IMR-90 (cell line): ENCODE results near the gene ZNF276. TPM values are rescaled to one million over a fixed set of nuclear protein-coding genes. Genes with fewer than 3 reads are reported as not detected.

Experiments
- ATAC-seq: fragments of 200-7000 bp; cut with Tn5 transposase; 2 replicates; pipeline ENCODE4 v1.9.1; 2020; ENCODE audit warnings: low read depth, mild to moderate bottlenecking, moderate library complexity
- BruUV-seq: library from RNA; stranded (reverse); fragments of 400-500 nt; replicated peaks from 2 replicates; lab custom pipeline; 2021; lab: Mats Ljungman, UMichigan
- CTCF ChIA-PET: fragments of 300-600 bp; formaldehyde crosslinking; extraction: SDS; loops from one replicate; lab custom pipeline; 2021; ENCODE audit warnings: antibody characterized with exemption; lab: Yijun Ruan, JAX
- POLR2A ChIA-PET: fragments of 300-600 bp; sonication (Branson Sonifier 250); formaldehyde crosslinking; loops from one replicate; lab custom pipeline; 2022; ENCODE audit warnings: antibody characterized with exemption; ENCODE audit not compliant: unreplicated experiment; lab: Charles Lee
- DNase-seq: peaks from one replicate; pipeline ENCODE4 v3.0.0; 2013
- H2AFZ ChIP-seq: replicated peaks from 2 replicates; pipeline ENCODE3; 2013; ENCODE audit warnings: low read length, mild to moderate bottlenecking; ENCODE audit not compliant: poor library complexity
- H2AK5ac ChIP-seq: 2 replicates; pipeline ENCODE4 v1.6.1; 2013; ENCODE audit warnings: low read depth, low read length, inconsistent platforms
- H2AK9ac ChIP-seq: replicated peaks from 2 replicates; pipeline ENCODE3; 2013; ENCODE audit warnings: mild to moderate bottlenecking, low read depth, low read length, moderate library complexity; ENCODE audit not compliant: poor library complexity
- H2BK120ac ChIP-seq: 2 replicates; pipeline ENCODE4 v1.6.1; 2013; ENCODE audit warnings: low read depth, low read length, inconsistent platforms
- H2BK15ac ChIP-seq: 3 replicates; pipeline ENCODE4 v1.6.1; 2013; ENCODE audit warnings: low read depth, low read length, inconsistent platforms
- H2BK20ac ChIP-seq: 2 replicates; pipeline ENCODE4 v1.6.1; 2013; ENCODE audit warnings: low read depth, mild to moderate bottlenecking, inconsistent platforms, low read length, moderate library complexity
- H2BK5ac ChIP-seq: 2 replicates; pipeline ENCODE4 v1.6.1; 2013; ENCODE audit warnings: mild to moderate bottlenecking, low read depth, low read length, inconsistent platforms; ENCODE audit not compliant: poor library complexity, severe bottlenecking
- H3K14ac ChIP-seq: replicated peaks from 2 replicates; pipeline ENCODE4 v1.6.1; 2013; ENCODE audit warnings: low read depth, low read length, inconsistent platforms
- H3K18ac ChIP-seq: 2 replicates; pipeline ENCODE4 v1.6.1; 2013; ENCODE audit warnings: low read depth, low read length, control low read depth
- H3K23ac ChIP-seq: 2 replicates; pipeline ENCODE4 v1.6.1; 2013; ENCODE audit warnings: low read depth, low read length, inconsistent platforms
- H3K27ac ChIP-seq: 2 replicates; pipeline ENCODE4 v1.5.1; 2013; ENCODE audit warnings: mild to moderate bottlenecking, control low read depth, low read length; ENCODE audit not compliant: insufficient read depth
- H3K27me3 ChIP-seq: 2 replicates; pipeline ENCODE4 v1.6.1; 2013; ENCODE audit warnings: low read length; ENCODE audit not compliant: control insufficient read depth, insufficient read depth
- H3K36me3 ChIP-seq: 2 replicates; pipeline ENCODE4 v1.6.1; 2013; ENCODE audit warnings: low read length, mixed read lengths; ENCODE audit not compliant: control insufficient read depth, insufficient read depth
- H3K4ac ChIP-seq: 2 replicates; pipeline ENCODE4 v1.6.1; 2013; ENCODE audit warnings: low read depth, low read length, inconsistent platforms
- H3K4me1 ChIP-seq: 2 replicates; pipeline ENCODE4 v1.6.1; 2013; ENCODE audit warnings: low read length, mixed read lengths; ENCODE audit not compliant: control insufficient read depth, insufficient read depth
- H3K4me2 ChIP-seq: 2 replicates; pipeline ENCODE4 v1.6.1; 2013; ENCODE audit warnings: low read depth, mild to moderate bottlenecking, control low read depth, low read length, moderate library complexity
- H3K4me3 ChIP-seq: 2 replicates; pipeline ENCODE4 v1.5.1; 2013; ENCODE audit warnings: low read depth, mild to moderate bottlenecking, control low read depth, low read length, moderate library complexity; ENCODE audit not compliant: insufficient read depth
- H3K56ac ChIP-seq: 2 replicates; pipeline ENCODE4 v1.6.1; 2013; ENCODE audit warnings: low read length, inconsistent platforms; ENCODE audit not compliant: insufficient read depth; ENCODE audit errors: extremely low read depth
- H3K79me1 ChIP-seq, 2 experiments: 2 replicates each; pipeline ENCODE4 v1.6.1; 2013; ENCODE audit warnings: low read length in 2 of 2, inconsistent platforms in 1 of 2, low read depth in 1 of 2
- H3K9ac ChIP-seq: 2 replicates; pipeline ENCODE4 v1.6.1; 2013; ENCODE audit warnings: low read depth, low read length, control low read depth
- H3K9me1 ChIP-seq: 2 replicates; pipeline ENCODE4 v1.6.1; 2013; ENCODE audit warnings: low read length, inconsistent platforms; ENCODE audit not compliant: insufficient read depth
- H3K9me3 ChIP-seq: 2 replicates; pipeline ENCODE4 v1.6.1; 2013; ENCODE audit warnings: low read length; ENCODE audit not compliant: control insufficient read depth, insufficient read depth
- H4K20me1 ChIP-seq: 2 replicates; pipeline ENCODE4 v1.6.1; 2013; ENCODE audit warnings: low read length, inconsistent platforms; ENCODE audit not compliant: insufficient read depth
- H4K5ac ChIP-seq: 2 replicates; pipeline ENCODE4 v1.6.1; 2013; ENCODE audit warnings: mild to moderate bottlenecking, low read depth, low read length, control low read depth
- H4K8ac ChIP-seq, 2 experiments: 2 replicates each; pipeline ENCODE4 v1.6.1; 2013; ENCODE audit warnings: low read depth in 2 of 2, low read length in 2 of 2, control low read depth in 1 of 2, inconsistent platforms in 1 of 2
- H4K91ac ChIP-seq: 2 replicates; pipeline ENCODE4 v1.6.1; 2013; ENCODE audit warnings: low read depth, low read length, inconsistent platforms; ENCODE audit not compliant: insufficient read depth
- CHD1 ChIP-seq: IDR thresholded peaks from 2 replicates; pipeline ENCODE4 v1.6.1; 2012; ENCODE audit warnings: low read depth, low read length, improper control_type of control experiment
- ELK1 ChIP-seq: fragments of 150-350 bp; IDR thresholded peaks from 2 replicates; pipeline ENCODE4 v1.6.1; 2016; ENCODE audit warnings: low read depth, mild to moderate bottlenecking, low read length, moderate library complexity, borderline replicate concordance
- MXI1 ChIP-seq: IDR thresholded peaks from 2 replicates; pipeline ENCODE4 v1.6.1; 2012; ENCODE audit warnings: low read depth, mild to moderate bottlenecking, low read length, moderate library complexity, borderline replicate concordance
- NFE2L2 ChIP-seq: fragments of 150-350 bp; IDR thresholded peaks from 2 replicates; pipeline ENCODE4 v1.6.1; 2016; ENCODE audit warnings: low read depth, mild to moderate bottlenecking, low read length
- POLR2A ChIP-seq: IDR thresholded peaks from 2 replicates; pipeline ENCODE4 v1.6.1; 2012; ENCODE audit warnings: mild to moderate bottlenecking, low read depth, low read length
- RAD21 ChIP-seq: IDR thresholded peaks from 2 replicates; pipeline ENCODE4 v1.6.1; 2012; ENCODE audit warnings: low read length, improper control_type of control experiment
- RCOR1 ChIP-seq: IDR thresholded peaks from 2 replicates; pipeline ENCODE4 v1.6.1; 2012; ENCODE audit warnings: mild to moderate bottlenecking, low read length, improper control_type of control experiment; ENCODE audit not compliant: insufficient replicate concordance
- RFX5 ChIP-seq: IDR thresholded peaks from 2 replicates; pipeline ENCODE4 v1.8.0; 2012; ENCODE audit warnings: low read depth, mild to moderate bottlenecking, low read length, moderate library complexity
- SMC3 ChIP-seq: fragments of 150-350 bp; IDR thresholded peaks from 2 replicates; pipeline ENCODE4 v1.6.1; 2016; ENCODE audit warnings: low read depth, mild to moderate bottlenecking, antibody characterized with exemption, low read length, moderate library complexity
- WGBS, 2 experiments: methylation state at CpG; one replicate each; pipeline versions ENCODE4 v1.1.5 to v1.1.7; 2013; ENCODE audit warnings: missing lambda C conversion rate in 2 of 2; ENCODE audit not compliant: insufficient read length in 1 of 2; ENCODE audit errors: extremely low coverage in 2 of 2; 5-methylcytosine and 5-hydroxymethylcytosine counted together
- dilution Hi-C: fragments of 300-500 bp; cut with HindIII; formaldehyde crosslinking; loops from one replicate; pipeline ENCODE4 v1.14.3; 2018; ENCODE audit warnings: low sequenced_read_pairs; ENCODE audit not compliant: unreplicated experiment
- in situ Hi-C: fragments of 300-500 bp; cut with MboI; formaldehyde crosslinking; loops from 3 replicates; pipeline ENCODE4 v1.14.3; 2019; ENCODE audit warnings: low sequenced_read_pairs, inconsistent platforms, mixed read lengths
- intact Hi-C: fragments of 100-400 bp; cut with micrococcal nuclease; formaldehyde crosslinking; loops from 2 replicates; pipeline ENCODE4 v1.10.0; 2022
- polyA plus RNA-seq, 3 experiments: library from polyadenylated mRNA; depleted of rRNA; stranded (reverse); fragments of >200 nt; gene quantifications; 2 replicates each; pipeline ENCODE4 v1.2.3, GENCODE V29; 2012; ENCODE audit warnings: low replicate concordance in 1 of 3
- total RNA-seq: library from RNA; depleted of rRNA; stranded (reverse); fragments of >200 nt; gene quantifications from 2 replicates; pipeline ENCODE4 v1.2.3, GENCODE V29; 2012
- TF ChIP-seq, protein P1 (sequence below): conservative IDR thresholded peaks from 2 replicates; pipeline ENCODE4 v1.5.1; 2012; ENCODE audit warnings: mild to moderate bottlenecking, low read depth, low read length, improper control_type of control experiment

ZNF276 gene
- total and polyA plus RNA-seq, 2 of the 4 experiments (the other 2 are of a cell fraction): 4.1 to 18.6 TPM

DNA sequence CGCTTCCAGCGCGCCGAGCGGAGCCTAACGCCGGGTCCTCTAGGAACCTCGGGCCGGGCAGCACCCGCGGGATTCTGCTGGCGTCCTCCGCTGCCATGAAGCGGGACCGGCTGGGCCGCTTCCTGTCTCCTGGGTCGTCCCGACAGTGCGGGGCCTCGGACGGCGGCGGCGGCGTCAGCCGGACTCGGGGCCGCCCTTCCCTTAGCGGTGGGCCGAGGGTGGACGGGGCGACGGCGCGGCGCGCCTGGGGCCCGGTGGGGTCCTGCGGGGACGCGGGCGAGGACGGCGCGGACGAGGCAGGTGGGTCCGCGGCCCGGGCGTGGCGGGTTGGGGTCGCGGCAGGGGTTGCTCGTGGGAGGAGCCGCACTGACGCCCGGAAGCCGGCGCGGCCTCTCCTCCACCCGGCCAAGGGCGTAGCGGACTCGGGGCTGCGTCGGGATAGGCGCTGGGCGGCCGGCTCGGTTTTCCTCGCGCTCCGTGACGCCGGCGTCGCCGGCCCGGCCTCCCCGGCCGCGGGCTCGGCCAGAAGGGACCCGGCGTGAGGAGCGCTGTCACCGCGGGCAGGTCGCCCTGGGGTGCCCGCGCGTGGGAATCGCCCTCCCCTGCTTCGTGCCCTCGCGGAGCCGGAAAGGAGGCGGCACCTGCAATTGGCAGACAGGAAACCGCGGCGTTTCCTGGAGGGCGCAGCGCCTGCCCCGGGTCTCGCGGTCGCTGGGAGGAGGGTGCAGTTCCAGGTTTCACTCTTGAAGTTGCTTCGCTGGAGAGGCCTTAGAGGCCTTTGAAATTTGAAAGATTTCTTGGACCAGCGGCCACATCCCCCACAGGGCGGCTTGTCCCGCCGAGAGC is 432 bp downstream of the ZNF276 start:
- no TSS peak for BruUV-seq
- CTCF ChIA-PET: no interaction called here
- Histone ChIP-seq H2BK20ac (no peak overlapping the region), H3K9me1 (0 out of 2 replicates have a peak, but pooled peaks cover 3% of the 10 kb centered on the region), H3K14ac (no peak overlapping the region), H3K4me1 (peaks cover 17% of the 10 kb centered on the region), H3K27ac (peak overlapping the region; percentile 75), H2AK5ac (no peak overlapping the region), H2BK120ac (no peak overlapping the region), H3K79me1 (peaks cover 38 to 70% of the 10 kb centered on the region in 2 experiments), H2AFZ (peak overlapping the region; percentile 80), H3K18ac (no peak overlapping the region), H3K4me3 (peak overlapping the region; percentile 94), H4K20me1 (peaks cover 33% of the 10 kb centered on the region), H4K8ac (no peak overlapping the region; a peak in 1 of 4 replicates), H3K9me3 (no peaks in the 10 kb centered on the region), H2AK9ac (peak overlapping the region; percentile 91), H3K23ac (peak overlapping the region; percentile 7; the same call in 1 of the 2 replicates), H4K91ac (no peak overlapping the region; the same call in 1 of the 2 replicates), H3K56ac (no peak overlapping the region), H2BK15ac (no peak overlapping the region), H4K5ac (no peak overlapping the region), H3K9ac (peak overlapping the region; percentile 59), H3K36me3 (peaks cover 23% of the 10 kb centered on the region), H3K4me2 (peak overlapping the region; percentile 96), H2BK5ac (peak overlapping the region; percentile 56), H3K4ac (0 out of 2 replicates have a peak overlapping the region, but pooled peaks have one; percentile 22), H3K27me3 (no peaks in the 10 kb centered on the region)
- intact Hi-C loops: loop anchor here (5.0 to 10.0 kb wide), 2 partner anchors 93 to 141 kb away; partner anchors contain the start of gene FANCA
- dilution Hi-C loops: no loop called here
- TF ChIP-seq NFE2L2: no peak
- TF ChIP-seq POLR2A: 0 out of 2 replicates have a peak, but pooled peaks have one; percentile 13
- no peak for TF ChIP-seq CHD1
- TF ChIP-seq RAD21: no peak
- no peak for TF ChIP-seq RCOR1
- no peak for TF ChIP-seq SMC3
- TF ChIP-seq RFX5: no peak
- no peak for TF ChIP-seq ELK1
- TF ChIP-seq MXI1: 0 out of 2 replicates have a peak, but pooled peaks have one; percentile 10
- TF ChIP-seq, protein P1, sequence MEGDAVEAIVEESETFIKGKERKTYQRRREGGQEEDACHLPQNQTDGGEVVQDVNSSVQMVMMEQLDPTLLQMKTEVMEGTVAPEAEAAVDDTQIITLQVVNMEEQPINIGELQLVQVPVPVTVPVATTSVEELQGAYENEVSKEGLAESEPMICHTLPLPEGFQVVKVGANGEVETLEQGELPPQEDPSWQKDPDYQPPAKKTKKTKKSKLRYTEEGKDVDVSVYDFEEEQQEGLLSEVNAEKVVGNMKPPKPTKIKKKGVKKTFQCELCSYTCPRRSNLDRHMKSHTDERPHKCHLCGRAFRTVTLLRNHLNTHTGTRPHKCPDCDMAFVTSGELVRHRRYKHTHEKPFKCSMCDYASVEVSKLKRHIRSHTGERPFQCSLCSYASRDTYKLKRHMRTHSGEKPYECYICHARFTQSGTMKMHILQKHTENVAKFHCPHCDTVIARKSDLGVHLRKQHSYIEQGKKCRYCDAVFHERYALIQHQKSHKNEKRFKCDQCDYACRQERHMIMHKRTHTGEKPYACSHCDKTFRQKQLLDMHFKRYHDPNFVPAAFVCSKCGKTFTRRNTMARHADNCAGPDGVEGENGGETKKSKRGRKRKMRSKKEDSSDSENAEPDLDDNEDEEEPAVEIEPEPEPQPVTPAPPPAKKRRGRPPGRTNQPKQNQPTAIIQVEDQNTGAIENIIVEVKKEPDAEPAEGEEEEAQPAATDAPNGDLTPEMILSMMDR: no peak
- ATAC-seq (peak; percentile 38), DNase-seq (peak; percentile 34)
- POLR2A ChIA-PET: no interaction called here
- 0% methylated on average over 49 of the region's 112 CpGs; no CpG with 5 or more reads in 1 of the 2 experiments for WGBS, 2 experiments
- in situ Hi-C loops: no loop called here
